Activated CD4-positive, alpha-beta memory T cell treated with anti-CD3 and anti-CD28 coated beads for 36 hours (primary cell): ENCODE measurements around the gene CBFA2T2. TPM values are rescaled to one million over a fixed set of nuclear protein-coding genes. Genes with fewer than 3 reads are reported as not detected.

ENCODE experiments used
- CTCF ChIA-PET: fragments of 350-600 bp; sonication (Branson Sonifier 250); formaldehyde crosslinking; loops from one replicate; lab custom pipeline; 2021; ENCODE audit warnings: antibody characterized with exemption, inconsistent platforms; lab: Charles Lee
- POLR2A ChIA-PET: fragments of 350-600 bp; sonication (Branson Sonifier 250); formaldehyde crosslinking; loops from one replicate; lab custom pipeline; 2021; ENCODE audit warnings: antibody characterized with exemption; lab: Charles Lee
- DNase-seq: peaks from one replicate; pipeline ENCODE4 v3.0.0-alpha.2; 2020
- H3K27ac Mint-ChIP-seq: one replicate; pipeline ENCODE4 v1.8.0; 2021; ENCODE audit warnings: mixed read lengths
- H3K27me3 Mint-ChIP-seq: one replicate; pipeline ENCODE4 v1.8.0; 2021; ENCODE audit warnings: mixed read lengths
- H3K36me3 Mint-ChIP-seq: one replicate; pipeline ENCODE4 v1.8.0; 2021; ENCODE audit warnings: mixed read lengths
- H3K4me1 Mint-ChIP-seq: one replicate; pipeline ENCODE4 v1.8.0; 2021; ENCODE audit warnings: low read depth, mixed read lengths
- H3K4me3 Mint-ChIP-seq: one replicate; pipeline ENCODE4 v1.8.0; 2021; ENCODE audit warnings: mild to moderate bottlenecking, mixed read lengths
- H3K9me3 Mint-ChIP-seq: one replicate; pipeline ENCODE4 v1.8.0; 2021; ENCODE audit warnings: mixed read lengths
- intact Hi-C: fragments of 100-400 bp; cut with micrococcal nuclease; formaldehyde crosslinking; loops from one replicate; pipeline ENCODE4 v1.15.1; 2023
- total RNA-seq, 2 experiments: library from RNA; stranded (reverse); gene quantifications; one replicate each; pipeline ENCODE4 v1.2.3, GENCODE V29; 2021

CBFA2T2 gene
- total RNA-seq, 2 experiments from 2014 or later, result 10.9 to 12.9 TPM

- intact Hi-C loops, result no loop called here
- no peaks in the 10 kb centered on the region for H3K36me3 Mint-ChIP-seq
- no peak for DNase-seq
- peaks cover 20% of the 10 kb centered on the region for H3K4me1 Mint-ChIP-seq
- POLR2A ChIA-PET, result no interaction called here
- no peak overlapping the region for H3K27ac Mint-ChIP-seq
- H3K27me3 Mint-ChIP-seq, result no peaks in the 10 kb centered on the region
- CTCF ChIA-PET, result interaction anchor here (1.4 kb wide), 1 partner anchor 9 kb away, joined by 3 read pairs; no protein-coding TSS in a partner anchor
- H3K9me3 Mint-ChIP-seq, result no peaks in the 10 kb centered on the region
- H3K4me3 Mint-ChIP-seq, result no peak overlapping the region
Measured at GRCh38 chr20:33658510-33658909, 168.6 kb downstream of the CBFA2T2 start.

DNA sequence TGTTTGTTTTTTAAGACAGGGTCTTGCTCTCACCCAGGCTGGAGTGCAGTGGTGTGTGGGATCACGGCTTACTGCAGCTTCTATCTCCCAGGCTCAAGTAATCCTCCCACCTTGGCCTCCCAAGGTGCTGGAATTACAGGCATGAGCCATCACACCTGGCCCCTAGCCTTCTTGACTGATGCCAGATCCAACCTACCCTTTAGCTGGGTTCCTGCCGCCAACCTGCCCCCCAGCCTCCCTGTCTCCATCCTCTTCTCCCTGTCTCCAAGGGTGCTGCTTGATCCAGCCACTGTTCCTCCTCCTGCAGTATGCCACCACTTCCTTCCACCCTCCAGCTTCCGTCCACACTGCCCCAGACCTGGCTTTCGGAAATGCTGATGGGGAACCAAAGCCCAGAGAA, 169.0 kb downstream of the CBFA2T2 start:
- H3K9me3 Mint-ChIP-seq, result no peaks in the 10 kb centered on the region
- peaks cover 16% of the 10 kb centered on the region for H3K4me1 Mint-ChIP-seq
- intact Hi-C loops, result no loop called here

GRCh38 chr20:33659341-33660034, 169.6 kb downstream of the CBFA2T2 start:
- Mint-ChIP-seq H3K27me3 (no peaks in the 10 kb centered on the region), H3K36me3 (no peaks in the 10 kb centered on the region), H3K4me3 (no peak overlapping the region), H3K27ac (no peak overlapping the region), H3K9me3 (no peaks in the 10 kb centered on the region), H3K4me1 (peaks cover 14% of the 10 kb centered on the region)
- intact Hi-C loops, result no loop called here
- POLR2A ChIA-PET, result no interaction called here
- CTCF ChIA-PET, result interaction anchor here (1.4 kb wide), 1 partner anchor 8 kb away, joined by 3 read pairs; no protein-coding TSS in a partner anchor
- DNase-seq, result no peak

More for the DNA sequence above, 169.0 kb downstream of the CBFA2T2 start:
- no peak for DNase-seq
- Mint-ChIP-seq H3K36me3 (no peaks in the 10 kb centered on the region), H3K4me3 (no peak overlapping the region), H3K27me3 (no peaks in the 10 kb centered on the region), H3K27ac (no peak overlapping the region)
- ChIA-PET POLR2A (no interaction called here), CTCF (interaction anchor here (1.4 kb wide), 1 partner anchor 9 kb away, joined by 3 read pairs; no protein-coding TSS in a partner anchor)

GRCh38 chr20:33660035-33660684, 170.3 kb downstream of the CBFA2T2 start:
- Mint-ChIP-seq H3K36me3 (no peaks in the 10 kb centered on the region), H3K9me3 (no peaks in the 10 kb centered on the region), H3K4me3 (no peak overlapping the region), H3K4me1 (peaks cover 20% of the 10 kb centered on the region), H3K27me3 (no peaks in the 10 kb centered on the region), H3K27ac (no peak overlapping the region)
- DNase-seq, result no peak
- intact Hi-C loops, result no loop called here
- POLR2A ChIA-PET, result no interaction called here
- CTCF ChIA-PET, result interaction anchor here (0.9 kb wide), 1 partner anchor 65 kb away, joined by 3 read pairs; no protein-coding TSS in a partner anchor

GRCh38 chr20:33660685-33661058, 170.8 kb downstream of the CBFA2T2 start:
- Mint-ChIP-seq H3K4me1 (peaks cover 23% of the 10 kb centered on the region), H3K27ac (no peak overlapping the region), H3K9me3 (no peaks in the 10 kb centered on the region), H3K4me3 (no peak overlapping the region), H3K27me3 (no peaks in the 10 kb centered on the region), H3K36me3 (no peaks in the 10 kb centered on the region)
- ChIA-PET CTCF (interaction anchor here (0.9 kb wide), 1 partner anchor 65 kb away, joined by 3 read pairs; no protein-coding TSS in a partner anchor), POLR2A (no interaction called here)
- intact Hi-C loops, result no loop called here
- no peak for DNase-seq

- Mint-ChIP-seq H3K9me3 (no peaks in the 10 kb centered on the region), H3K27me3 (no peaks in the 10 kb centered on the region), H3K36me3 (no peaks in the 10 kb centered on the region), H3K27ac (peak within 1 kb of the TSS; percentile 89), H3K4me3 (peak within 1 kb of the TSS; percentile 82), H3K4me1 (peaks cover 30% of the 10 kb centered on the region)
- DNase-seq, result no peak
- POLR2A ChIA-PET, result interaction anchor here (0.7 to 2.5 kb wide), 5 partner anchors 8 to 202 kb away, joined by 3 to 18 read pairs (median 3); no protein-coding TSS in a partner anchor
- CTCF ChIA-PET, result interaction anchor here (1.5 to 2.5 kb wide), 2 partner anchors 9 to 172 kb away, joined by 6 to 14 read pairs; partner anchors contain the start of gene CBFA2T2
- intact Hi-C loops, result loop anchor here (2.0 kb wide), 1 partner anchor 25 kb away; the partner anchor contains the start of gene E2F1
Measured at GRCh38 chr20:33662172-33662571, 172.3 kb downstream of the CBFA2T2 start, which contains the start of gene C20orf144. Gene C20orf144 (plus strand): TSS chr20:33662327. CDS start chr20:33662346, 19 bp downstream.

GRCh38 chr20:33663161-33664084, 173.5 kb downstream of the CBFA2T2 start:
- H3K4me1 Mint-ChIP-seq, result peaks cover 32% of the 10 kb centered on the region
- ChIA-PET POLR2A (interaction anchor here (0.9 to 2.5 kb wide), 13 partner anchors 8 to 449 kb away, joined by 3 to 18 read pairs (median 5); partner anchors contain the start of genes CBFA2T2 and EIF2S2), CTCF (interaction anchor here (0.7 to 2.5 kb wide), 8 partner anchors 10 to 206 kb away, joined by 3 to 14 read pairs (median 6); partner anchors contain the start of genes CBFA2T2 and ZNF341)
- H3K27ac Mint-ChIP-seq, result peak overlapping the region; percentile 89
- peak overlapping the region; percentile 82 for H3K4me3 Mint-ChIP-seq
- H3K9me3 Mint-ChIP-seq, result no peaks in the 10 kb centered on the region
- no peaks in the 10 kb centered on the region for H3K27me3 Mint-ChIP-seq
- peak; percentile 90 for DNase-seq
- intact Hi-C loops, result loop anchor here (2.0 kb wide), 1 partner anchor 23 kb away; the partner anchor contains the start of gene E2F1
- no peaks in the 10 kb centered on the region for H3K36me3 Mint-ChIP-seq

GRCh38 chr20:33664085-33664761, 174.3 kb downstream of the CBFA2T2 start:
- peaks cover 38% of the 10 kb centered on the region for H3K4me1 Mint-ChIP-seq
- H3K36me3 Mint-ChIP-seq, result no peaks in the 10 kb centered on the region
- intact Hi-C loops, result no loop called here

GRCh38 chr20:33664762-33665144, 174.9 kb downstream of the CBFA2T2 start:
- H3K4me3 Mint-ChIP-seq, result peak overlapping the region; percentile 82
- DNase-seq, result peak; percentile 60
- ChIA-PET CTCF (interaction anchor here (2.1 to 5.5 kb wide), 4 partner anchors 13 to 207 kb away, joined by 6 to 55 read pairs (median 22); partner anchors contain the start of gene CBFA2T2), POLR2A (interaction anchor here (0.6 to 2.5 kb wide), 8 partner anchors 8 to 447 kb away, joined by 3 to 18 read pairs (median 8); partner anchors contain the start of genes CBFA2T2 and EIF2S2)
- intact Hi-C loops, result loop anchor here (5.0 kb wide), 2 partner anchors 222 to 262 kb away; partner anchors contain the start of genes CDK5RAP1 and SNTA1
- peaks cover 38% of the 10 kb centered on the region for H3K4me1 Mint-ChIP-seq
- H3K9me3 Mint-ChIP-seq, result no peaks in the 10 kb centered on the region
- H3K27ac Mint-ChIP-seq, result peak overlapping the region; percentile 89
- no peaks in the 10 kb centered on the region for H3K27me3 Mint-ChIP-seq
- no peaks in the 10 kb centered on the region for H3K36me3 Mint-ChIP-seq

More at GRCh38 chr20:33664085-33664761, 174.3 kb downstream of the CBFA2T2 start:
- Mint-ChIP-seq H3K4me3 (peak overlapping the region; percentile 82), H3K27ac (peak overlapping the region; percentile 89), H3K9me3 (no peaks in the 10 kb centered on the region), H3K27me3 (no peaks in the 10 kb centered on the region)
- POLR2A ChIA-PET, result interaction anchor here (0.6 to 2.5 kb wide), 11 partner anchors 8 to 448 kb away, joined by 3 to 18 read pairs (median 5); partner anchors contain the start of genes CBFA2T2 and EIF2S2
- DNase-seq, result no peak
- CTCF ChIA-PET, result interaction anchor here (2.1 to 5.5 kb wide), 5 partner anchors 11 to 206 kb away, joined by 6 to 55 read pairs (median 14); partner anchors contain the start of gene CBFA2T2
